Loucy (cell line): Measurements from ENCODE around the gene DCAF6.
A peak's percentile ranks its signal among the peaks of the same experiment; 100 is the strongest.

Source experiments
- H2AFZ ChIP-seq: fragments of 200-600 bp; sonication (generic); 2 replicates; pipeline ENCODE4 v1.6.0; 2016; ENCODE audit warnings: antibody characterized with exemption, mild to moderate bottlenecking, low read length, moderate library complexity
- H3F3A ChIP-seq: fragments of 200-600 bp; 2 replicates; pipeline ENCODE4 v1.6.0; 2016; ENCODE audit warnings: antibody characterized with exemption, low read depth, mild to moderate bottlenecking
- H3K27me3 ChIP-seq: fragments of 200-600 bp; sonication (generic); 2 replicates; pipeline ENCODE4 v1.6.1; 2014; ENCODE audit warnings: low read length, mild to moderate bottlenecking; ENCODE audit not compliant: insufficient read depth, poor library complexity, severe bottlenecking
- H3K36me3 ChIP-seq: fragments of 200-600 bp; sonication (generic); 2 replicates; pipeline ENCODE4 v1.6.1; 2016; ENCODE audit warnings: low read length; ENCODE audit not compliant: insufficient read depth
- H3K4me1 ChIP-seq: fragments of 200-600 bp; sonication (generic); 2 replicates; pipeline ENCODE4 v1.5.1; 2014; ENCODE audit warnings: low read length, mild to moderate bottlenecking; ENCODE audit not compliant: insufficient read depth, poor library complexity, severe bottlenecking
- H3K4me2 ChIP-seq: fragments of 200-600 bp; sonication (generic); 2 replicates; pipeline ENCODE4 v1.6.0; 2014; ENCODE audit warnings: antibody characterized with exemption, low read length, low read depth, mild to moderate bottlenecking; ENCODE audit not compliant: poor library complexity, severe bottlenecking
- H3K4me3 ChIP-seq: fragments of 200-600 bp; sonication (generic); 2 replicates; pipeline ENCODE4 v1.5.1; 2014; ENCODE audit warnings: low read length, mild to moderate bottlenecking, mixed read lengths; ENCODE audit not compliant: poor library complexity, severe bottlenecking
- H3K79me2 ChIP-seq: fragments of 200-600 bp; sonication (generic); 2 replicates; pipeline ENCODE4 v1.6.1; 2014; ENCODE audit warnings: low read length; ENCODE audit not compliant: insufficient read depth
- H3K9ac ChIP-seq: fragments of 200-600 bp; sonication (generic); 2 replicates; pipeline ENCODE4 v1.6.0; 2014; ENCODE audit warnings: mild to moderate bottlenecking, low read depth, low read length, moderate library complexity; ENCODE audit not compliant: poor library complexity, severe bottlenecking
- H3K9me2 ChIP-seq: fragments of 200-600 bp; sonication (generic); replicated peaks from 2 replicates; pipeline ENCODE4 v1.6.1; 2016; ENCODE audit warnings: low read depth, low read length, mixed read lengths
- H3K9me3 ChIP-seq: fragments of 200-600 bp; sonication (generic); 2 replicates; pipeline ENCODE4 v1.6.1; 2014; ENCODE audit warnings: mild to moderate bottlenecking, antibody characterized with exemption, low read length, low read depth; ENCODE audit not compliant: insufficient read depth
- H4K20me1 ChIP-seq: fragments of 200-600 bp; sonication (generic); 2 replicates; pipeline ENCODE4 v1.6.0; 2014; ENCODE audit warnings: antibody characterized with exemption, low read length, mild to moderate bottlenecking; ENCODE audit not compliant: insufficient read depth, poor library complexity, severe bottlenecking
- CTCF ChIP-seq: fragments of 200-600 bp; sonication (generic); conservative IDR thresholded peaks from 2 replicates; pipeline ENCODE4 v1.5.1; 2014; ENCODE audit warnings: mild to moderate bottlenecking, antibody characterized with exemption, low read length
- EZH2phosphoT487 ChIP-seq: fragments of 200-600 bp; IDR thresholded peaks from 2 replicates; pipeline ENCODE4 v1.6.1; 2018; ENCODE audit warnings: antibody characterized with exemption, mild to moderate bottlenecking, moderate library complexity, borderline replicate concordance

The DCAF6 gene

GRCh38 chr1:168079761-168080160 lies 143.3 kb downstream of the DCAF6 start:
- no peak overlapping the region for H2AFZ ChIP-seq
- peaks cover 21% of the 10 kb centered on the region for H3K4me1 ChIP-seq
- no peaks in the 10 kb centered on the region for H3K9me3 ChIP-seq
- no peaks in the 10 kb centered on the region for H3K79me2 ChIP-seq
- peaks cover 28% of the 10 kb centered on the region; the same call in 1 of the 2 replicates for H3K36me3 ChIP-seq
- TF ChIP-seq CTCF (no peak), EZH2phosphoT487 (no peak)
- no peaks in the 10 kb centered on the region for H3K27me3 ChIP-seq
- no peak overlapping the region for H3K4me3 ChIP-seq
- H3K9me2 ChIP-seq, result no peaks in the 10 kb centered on the region
- H3K4me2 ChIP-seq, result no peak overlapping the region
- H3F3A ChIP-seq, result no peaks in the 10 kb centered on the region
- H4K20me1 ChIP-seq, result no peaks in the 10 kb centered on the region
- no peak overlapping the region for H3K9ac ChIP-seq

- no peaks in the 10 kb centered on the region for H3K9me2 ChIP-seq
- H2AFZ ChIP-seq, result no peak overlapping the region
- no peak overlapping the region for H3K4me2 ChIP-seq
- peaks cover 16% of the 10 kb centered on the region; the same call in 1 of the 2 replicates for H3K36me3 ChIP-seq
- no peaks in the 10 kb centered on the region for H3K27me3 ChIP-seq
- H3K9ac ChIP-seq, result no peak overlapping the region
- H3K4me1 ChIP-seq, result peaks cover 21% of the 10 kb centered on the region
- no peak for TF ChIP-seq EZH2phosphoT487
- TF ChIP-seq CTCF, result no peak
- no peaks in the 10 kb centered on the region for H3K9me3 ChIP-seq
- no peaks in the 10 kb centered on the region for H4K20me1 ChIP-seq
- H3K79me2 ChIP-seq, result no peaks in the 10 kb centered on the region
- H3K4me3 ChIP-seq, result no peak overlapping the region
- no peaks in the 10 kb centered on the region for H3F3A ChIP-seq
These were observed 145.0 kb downstream of the DCAF6 start for GRCh38 chr1:168081373-168082007.

- TF ChIP-seq EZH2phosphoT487 (no peak), CTCF (peak; percentile 93)
- H3K4me2 ChIP-seq, result no peak overlapping the region
- peak overlapping the region; percentile 1 for H3K9ac ChIP-seq
- no peaks in the 10 kb centered on the region for H3F3A ChIP-seq
- H3K27me3 ChIP-seq, result no peaks in the 10 kb centered on the region
- no peaks in the 10 kb centered on the region for H4K20me1 ChIP-seq
- no peak overlapping the region for H2AFZ ChIP-seq
- H3K36me3 ChIP-seq, result peaks cover 8% of the 10 kb centered on the region; the same call in 1 of the 2 replicates
- no peaks in the 10 kb centered on the region for H3K79me2 ChIP-seq
- H3K4me3 ChIP-seq, result no peak overlapping the region
- no peaks in the 10 kb centered on the region for H3K9me2 ChIP-seq
- H3K4me1 ChIP-seq, result peaks cover 21% of the 10 kb centered on the region
- H3K9me3 ChIP-seq, result no peaks in the 10 kb centered on the region
These were observed 145.8 kb downstream of the DCAF6 start for GRCh38 chr1:168082008-168082876.
